HG03108 (cell line): ENCODE results near the gene KLHDC4.
"Not testable (repeated sequence)": the region's sequence is repeated elsewhere in the genome, so short reads cannot be mapped to it uniquely, and the experiment has no call there.

Experiments used
- ATAC-seq: cut with Tn5 transposase; IDR thresholded peaks from one replicate; pipeline ENCODE4 v1.9.1; 2021; ENCODE audit warnings: moderate library complexity; ENCODE audit not compliant: unreplicated experiment

The KLHDC4 gene

GRCh38 chr16:87744750-87745514, 20.9 kb downstream of the KLHDC4 start:
- no peak for ATAC-seq

GRCh38 chr16:87742781-87743490, 22.9 kb downstream of the KLHDC4 start:
- no peak for ATAC-seq

- no peak for ATAC-seq
Measured at GRCh38 chr16:87741700-87742415, 23.9 kb downstream of the KLHDC4 start.

- no peak for ATAC-seq
Measured at GRCh38 chr16:87740909-87741424, 24.8 kb downstream of the KLHDC4 start.

GRCh38 chr16:87740441-87740840, 25.3 kb downstream of the KLHDC4 start:
- ATAC-seq: no peak

- no peak for ATAC-seq
Measured at GRCh38 chr16:87739801-87740200, 26.0 kb downstream of the KLHDC4 start.

GRCh38 chr16:87736008-87736382, 29.8 kb downstream of the KLHDC4 start:
- ATAC-seq: no peak

GRCh38 chr16:87735270-87736007, 30.3 kb downstream of the KLHDC4 start:
- ATAC-seq: no peak

- ATAC-seq: no peak
Measured at GRCh38 chr16:87734644-87735043, 31.1 kb downstream of the KLHDC4 start.

- ATAC-seq: no peak
Measured at GRCh38 chr16:87733190-87733589, 32.6 kb downstream of the KLHDC4 start.

- no peak for ATAC-seq
Measured at GRCh38 chr16:87731607-87732006, 34.2 kb downstream of the KLHDC4 start.

GRCh38 chr16:87729266-87729954, 36.4 kb downstream of the KLHDC4 start:
- no peak for ATAC-seq

GRCh38 chr16:87728026-87728425, 37.8 kb downstream of the KLHDC4 start:
- no peak for ATAC-seq

GRCh38 chr16:87727346-87727745, 38.4 kb downstream of the KLHDC4 start:
- no peak for ATAC-seq

GRCh38 chr16:87726577-87726976, 39.2 kb downstream of the KLHDC4 start:
- ATAC-seq: not testable (repeated sequence)

- ATAC-seq: no peak
Measured at GRCh38 chr16:87725596-87726235, 40.1 kb downstream of the KLHDC4 start.

- peak; percentile 39 for ATAC-seq
Measured at GRCh38 chr16:87724490-87725291, 41.1 kb downstream of the KLHDC4 start.

GRCh38 chr16:87723226-87723623, 42.6 kb downstream of the KLHDC4 start:
- peak; percentile 44 for ATAC-seq
